Dedifferentiated amniotic fluid mesenchymal stem cell (primary cell): Measurements from ENCODE around the gene APBB2.
"Not testable (repeated sequence)": the region's sequence is repeated elsewhere in the genome, so short reads cannot be mapped to it uniquely, and the experiment has no call there.

Experiments
- DNase-seq: peaks from one replicate; pipeline ENCODE4 v3.0.0-alpha.2; 2016; ENCODE audit errors: extremely low spot score

APBB2 gene

GRCh38 chr4:41015016-41015675 is 199.2 kb downstream of the APBB2 start:
- DNase-seq: no peak

DNA sequence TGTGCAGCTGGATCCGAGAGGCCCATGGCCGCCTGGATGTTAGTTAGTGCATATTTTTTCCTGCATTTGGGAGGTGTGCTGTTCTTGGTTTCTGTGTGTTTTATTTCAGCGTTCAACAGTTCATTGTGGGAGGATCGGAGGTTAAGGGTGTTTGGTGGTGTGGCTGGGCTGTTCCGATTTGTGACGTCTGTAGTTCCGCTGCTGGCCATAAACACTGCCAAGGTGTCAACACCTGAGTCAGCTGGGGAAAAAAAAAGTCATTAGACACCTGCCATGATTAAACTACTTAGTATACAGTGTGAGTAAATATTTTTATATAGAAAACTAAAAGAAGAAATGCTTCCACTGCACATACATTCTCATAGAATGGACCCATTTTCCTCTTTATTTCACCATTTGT is 200.2 kb downstream of the APBB2 start:
- no peak for DNase-seq

DNA sequence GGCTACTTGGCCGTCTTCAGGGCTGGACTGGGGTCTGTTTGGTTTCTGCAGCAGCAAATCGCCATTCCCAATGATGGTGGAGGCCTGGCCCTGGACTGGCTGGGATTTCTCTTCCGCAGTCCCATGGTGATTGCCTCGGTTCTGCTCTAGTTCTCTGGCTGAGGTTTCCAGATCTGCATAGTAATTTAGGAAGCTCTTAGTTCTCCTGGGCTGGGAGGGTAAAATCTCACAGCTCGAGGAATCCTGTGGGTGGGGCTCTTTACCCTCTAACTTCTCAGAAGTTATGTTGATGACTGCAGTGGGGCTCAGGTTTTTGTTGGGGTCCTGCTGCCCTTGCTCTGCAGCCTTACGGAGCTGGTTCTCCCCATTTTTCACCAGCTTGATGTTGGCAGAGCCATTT is 200.6 kb downstream of the APBB2 start:
- no peak for DNase-seq

DNA sequence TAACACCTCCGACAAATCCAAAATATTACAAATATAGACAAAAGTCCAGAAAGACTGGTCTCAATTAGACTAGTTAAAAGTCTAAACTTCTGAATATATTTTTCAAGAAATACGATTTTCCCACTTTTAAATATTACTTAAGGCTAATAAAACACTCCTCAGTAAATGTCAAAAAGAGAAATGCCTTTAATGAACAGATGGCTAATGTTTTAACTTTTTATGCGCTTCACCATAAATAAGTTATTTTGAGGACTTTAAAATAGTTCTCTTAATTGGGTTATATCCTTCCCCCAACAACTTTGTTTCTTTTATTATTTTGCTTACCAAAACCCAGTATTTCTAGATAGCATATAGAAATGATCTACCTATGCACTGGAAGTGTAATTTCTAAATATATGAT is 201.4 kb downstream of the APBB2 start:
- no peak for DNase-seq

- no peak for DNase-seq
Measured at GRCh38 chr4:41012293-41012692, 202.0 kb downstream of the APBB2 start.

DNA sequence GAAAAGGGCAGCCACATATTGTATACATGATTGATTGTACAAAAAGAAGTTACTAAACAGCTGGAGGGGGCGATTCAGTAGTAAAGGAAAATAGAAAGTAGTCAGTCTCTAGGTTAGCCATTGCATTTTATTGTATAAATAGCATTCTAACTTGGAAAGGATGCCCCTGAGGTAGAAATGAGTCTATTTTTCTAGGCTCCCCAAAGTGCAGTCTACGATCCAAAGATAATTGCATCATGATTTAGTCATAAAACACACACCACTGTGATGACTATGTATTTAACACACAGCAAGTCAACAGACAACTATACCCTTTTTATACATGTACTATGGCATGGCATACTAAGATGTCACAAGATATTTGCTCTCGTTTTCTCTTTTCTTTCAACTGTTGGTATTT is 204.9 kb downstream of the APBB2 start:
- no peak for DNase-seq

DNA sequence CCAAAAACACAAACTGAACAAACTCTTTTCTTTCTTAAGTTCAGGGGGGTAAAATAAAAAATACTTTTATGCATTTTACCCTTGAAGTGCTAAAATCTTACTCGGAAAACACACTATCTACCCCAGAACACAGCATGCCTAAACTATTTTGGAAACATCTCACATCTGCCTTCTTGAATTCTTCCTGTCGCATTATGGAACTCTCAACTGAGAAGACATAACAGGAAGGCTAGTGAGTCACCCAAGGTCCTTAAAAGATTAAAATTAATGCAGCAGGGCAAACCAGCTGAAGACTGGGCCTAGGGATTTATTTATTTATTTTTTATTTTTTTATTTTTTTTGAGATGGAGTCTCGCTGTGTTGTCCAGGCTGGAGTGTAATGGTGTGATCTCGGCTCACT is 208.2 kb downstream of the APBB2 start:
- no peak for DNase-seq

DNA sequence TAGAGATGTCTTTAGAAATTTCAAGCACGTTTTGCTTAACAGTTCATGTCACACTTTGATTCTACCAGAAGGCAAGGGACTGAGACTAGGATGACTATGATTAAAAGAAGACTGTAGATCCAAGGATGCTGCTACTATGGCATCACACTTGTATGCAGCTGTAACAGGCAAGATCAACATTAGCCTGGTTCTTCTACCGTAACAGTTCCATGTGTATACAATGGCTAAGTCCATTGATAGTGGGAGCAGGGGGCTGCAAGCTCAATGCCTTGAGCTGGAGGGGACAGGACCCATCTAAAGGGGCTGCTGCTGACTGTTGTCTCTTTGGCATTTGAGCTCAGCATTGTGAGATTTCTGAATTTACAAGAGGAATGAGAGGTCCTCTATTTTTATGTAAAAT is 212.0 kb downstream of the APBB2 start:
- DNase-seq: no peak

- no peak for DNase-seq
Measured at GRCh38 chr4:41000356-41000755, 214.0 kb downstream of the APBB2 start.

- no peak for DNase-seq
Measured at GRCh38 chr4:40998675-40999358, 215.5 kb downstream of the APBB2 start.

GRCh38 chr4:40995850-40996249 is 218.5 kb downstream of the APBB2 start:
- DNase-seq: no peak

GRCh38 chr4:40994321-40994720 is 220.0 kb downstream of the APBB2 start:
- not testable (repeated sequence) for DNase-seq

GRCh38 chr4:40993296-40993693 is 221.0 kb downstream of the APBB2 start:
- not testable (repeated sequence) for DNase-seq

- no peak for DNase-seq
Measured at GRCh38 chr4:40992472-40993295, 221.7 kb downstream of the APBB2 start.

DNA sequence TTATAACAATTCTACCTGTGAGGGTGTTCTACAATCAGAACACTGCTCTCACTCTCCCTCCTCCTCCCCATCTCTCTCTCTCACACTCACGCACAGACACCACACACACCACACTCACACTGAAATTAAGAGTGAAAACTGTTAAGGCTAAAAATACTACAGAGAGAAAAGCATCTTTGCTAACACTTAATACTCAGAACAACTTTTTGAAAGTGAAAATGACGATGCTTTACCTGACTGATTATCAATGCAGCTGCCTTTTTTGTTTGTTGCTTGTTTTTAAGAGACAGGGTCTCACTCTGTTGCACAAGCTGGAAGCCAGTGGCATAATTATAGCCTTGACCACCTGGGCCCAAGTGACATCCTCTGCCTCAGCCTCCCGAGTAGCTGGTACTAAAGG is 222.4 kb downstream of the APBB2 start:
- DNase-seq: no peak

GRCh38 chr4:40990899-40991265 is 223.5 kb downstream of the APBB2 start:
- DNase-seq: no peak

DNA sequence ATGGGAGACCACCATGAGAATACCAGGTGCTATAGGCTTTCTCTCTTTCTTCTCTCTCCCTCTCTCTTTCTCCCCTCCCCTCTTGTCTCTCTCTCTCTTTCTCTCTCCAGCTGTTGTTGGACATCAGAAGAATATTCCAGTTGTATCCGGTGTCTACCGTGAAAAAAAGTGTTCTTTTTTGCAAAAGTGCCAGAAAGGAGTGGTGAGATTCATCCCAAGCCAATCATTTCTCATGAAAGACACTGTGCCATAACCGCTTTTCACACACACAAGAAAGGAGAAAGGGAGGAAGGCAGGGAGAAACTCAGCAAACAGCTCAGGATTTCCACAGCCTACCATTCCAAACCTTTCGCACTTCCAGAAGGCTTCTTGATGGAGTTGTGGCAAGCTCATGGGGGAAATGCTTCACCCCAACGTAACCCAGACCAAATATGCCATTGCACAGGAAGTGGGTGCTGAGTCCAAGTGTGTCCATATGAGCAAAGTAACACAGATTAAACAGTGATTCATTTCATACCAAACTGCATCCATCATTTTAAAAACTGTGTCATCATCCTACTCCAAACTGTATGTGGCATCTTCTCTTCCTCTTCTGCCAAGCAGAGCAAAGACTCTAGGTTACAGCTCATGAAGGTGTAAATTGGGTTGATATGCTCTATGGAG is 224.0 kb downstream of the APBB2 start:
- peak; percentile 86 for DNase-seq

- no peak for DNase-seq
Measured at GRCh38 chr4:40987151-40987550, 227.2 kb downstream of the APBB2 start.

DNA sequence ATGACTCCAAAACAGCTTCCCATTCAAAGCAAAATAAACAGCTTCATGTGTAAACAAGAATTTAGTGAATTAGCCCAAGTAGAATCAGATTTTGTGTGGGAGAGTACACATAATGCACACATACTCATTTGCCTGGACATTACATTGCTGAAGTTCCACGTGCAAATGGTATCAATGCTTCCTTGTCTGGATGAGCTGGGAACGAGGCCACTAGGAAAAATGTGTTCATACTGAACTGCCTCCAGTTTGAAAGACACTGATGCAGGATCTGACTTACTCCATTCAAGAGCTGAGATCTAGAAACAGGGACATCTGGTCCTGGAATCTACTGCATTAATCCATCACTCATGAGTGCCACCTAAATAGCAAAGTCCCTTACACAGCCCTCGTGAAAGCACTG is 228.0 kb downstream of the APBB2 start:
- no peak for DNase-seq

DNA sequence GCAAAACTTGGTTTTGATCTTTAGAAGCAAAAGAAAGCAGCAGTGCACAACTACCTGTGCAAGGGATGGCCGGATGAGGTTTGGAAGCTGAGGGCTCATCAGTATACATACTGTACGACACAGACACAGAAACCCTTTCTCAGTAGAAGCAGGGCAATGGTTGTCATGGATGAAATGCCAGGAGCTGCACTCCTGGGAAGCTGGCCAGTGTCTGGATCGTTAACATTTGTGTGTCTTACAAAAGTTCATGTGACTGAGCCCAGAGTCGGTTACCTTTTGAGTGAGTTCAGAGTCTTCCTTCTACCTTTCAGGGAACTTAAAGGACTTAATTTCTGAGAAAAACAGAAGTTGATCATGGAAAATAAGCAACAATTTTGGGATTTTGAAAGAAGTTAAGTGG is 230.3 kb downstream of the APBB2 start:
- DNase-seq: no peak

DNA sequence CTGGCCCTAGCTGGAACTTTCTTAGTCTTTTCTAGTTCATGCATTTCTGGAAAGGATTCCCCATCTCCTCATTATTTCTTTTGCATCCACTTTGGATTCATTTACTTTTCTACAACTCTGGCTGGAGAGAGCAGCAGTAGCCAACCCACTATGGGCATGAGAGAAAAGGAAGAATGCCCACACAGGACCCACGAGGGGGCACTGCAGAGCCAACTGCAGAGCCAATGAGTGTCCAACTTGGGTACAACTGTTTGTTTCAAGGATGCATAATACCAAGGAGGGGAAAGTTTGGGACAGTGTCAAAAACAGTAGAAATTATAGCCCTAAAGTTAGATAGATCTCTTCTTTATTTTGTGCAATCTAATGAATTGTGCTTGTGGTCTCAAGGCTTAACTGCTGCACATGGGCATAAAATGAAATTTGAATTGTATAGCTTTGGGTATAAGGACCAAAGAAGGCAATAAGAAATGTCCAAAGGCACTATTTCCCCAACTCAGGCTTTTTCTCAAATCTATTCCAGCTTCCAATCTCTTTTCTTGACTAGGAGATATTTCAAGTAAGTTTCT is 233.9 kb downstream of the APBB2 start:
- DNase-seq: no peak

GRCh38 chr4:40978548-40978947 is 235.8 kb downstream of the APBB2 start:
- DNase-seq: no peak
